GM12878 (cell line): Measurements from ENCODE around the gene SPATA2. TPM values are rescaled to one million over a fixed set of nuclear protein-coding genes. Genes with fewer than 3 reads are reported as not detected.
A peak's percentile ranks its signal among the peaks of the same experiment; 100 is the strongest.

ENCODE experiments used
- ASH2L ChIP-seq: fragments of 300-600, 200-600 bp; sonication (generic); IDR thresholded peaks from 2 replicates; pipeline ENCODE4 v1.6.1; 2017; ENCODE audit warnings: low read depth, mild to moderate bottlenecking, borderline replicate concordance
- BRCA1 ChIP-seq: IDR thresholded peaks from 2 replicates; pipeline ENCODE4 v1.6.1; 2011; ENCODE audit warnings: low read depth, low read length, improper control_type of control experiment
- CREM ChIP-seq: IDR thresholded peaks from 2 replicates; pipeline ENCODE4 v1.6.1; 2014; ENCODE audit warnings: antibody characterized with exemption, low read depth
- FOXK2 ChIP-seq: fragments of 450-650 bp; IDR thresholded peaks from 2 replicates; pipeline ENCODE4 v1.6.1; 2017; ENCODE audit warnings: mild to moderate bottlenecking, moderate library complexity
- HDAC6 ChIP-seq: fragments of 200-600 bp; sonication (generic); IDR thresholded peaks from one replicate; pipeline ENCODE4 v1.8.0; 2017; ENCODE audit warnings: antibody characterized with exemption; ENCODE audit not compliant: unreplicated experiment
- KLF5 ChIP-seq: fragments of 450-650 bp; IDR thresholded peaks from 2 replicates; pipeline ENCODE4 v1.6.1; 2014; ENCODE audit warnings: mild to moderate bottlenecking; ENCODE audit not compliant: partially characterized antibody
- RAD21 ChIP-seq: IDR thresholded peaks from 2 replicates; pipeline ENCODE4 v1.6.1; 2011; ENCODE audit warnings: mild to moderate bottlenecking, low read depth, low read length, moderate library complexity; ENCODE audit not compliant: insufficient read depth
- TAF1 ChIP-seq: IDR thresholded peaks from 2 replicates; pipeline ENCODE4 v1.6.1; 2011; ENCODE audit warnings: mild to moderate bottlenecking, low read depth, low read length, borderline replicate concordance
- TBL1XR1 ChIP-seq: IDR thresholded peaks from 2 replicates; pipeline ENCODE4 v1.6.1; 2012; ENCODE audit warnings: low read depth, low read length, improper control_type of control experiment
- YY1 ChIP-seq: IDR thresholded peaks from 2 replicates; pipeline ENCODE4 v1.6.1; 2011; ENCODE audit warnings: low read depth, mild to moderate bottlenecking, low read length
- polyA plus RNA-seq, 11 experiments: library from polyadenylated mRNA; depleted of rRNA in 4 of 11; unstranded in 6 of 11; stranded (reverse) in 5 of 11; fragments of >200 nt; fragmentation: Nextera tagmentation in 4 of 11; fragmentation: Illumina TruSeq in 1 of 11; extraction: Ambion mirVana in 4 of 11; extraction: Trizol in 1 of 11; gene quantifications; 1 replicate in 1 of 11; 2 replicates in 10 of 11; pipeline versions ENCODE4 v1.2.1 to v1.2.3, GENCODE V29; 2011 to 2016; ENCODE audit warnings: inconsistent platforms in 2 of 11, missing spikeins in 2 of 11, low read depth in 1 of 11
- total RNA-seq, 4 experiments: library from RNA; depleted of rRNA in 3 of 4; stranded (reverse); fragments of >200 nt in 3 of 4; fragmentation: Illumina TruSeq in 1 of 4; extraction: Trizol in 1 of 4; gene quantifications; 2 replicates each; pipeline versions ENCODE4 v1.2.1 to v1.2.3, GENCODE V29; 2013 to 2021
- TF ChIP-seq, protein P1 (sequence below): fragments of 450-650 bp; IDR thresholded peaks from 2 replicates; pipeline ENCODE4 v1.6.1; 2016; ENCODE audit warnings: mild to moderate bottlenecking
- TF ChIP-seq, protein P2 (sequence below): IDR thresholded peaks from 2 replicates; pipeline ENCODE4 v1.6.1; 2012; ENCODE audit warnings: low read length, inconsistent platforms

SPATA2 gene
- total and polyA plus RNA-seq, 10 of the 15 experiments (the other 5 are each of a cell fraction or from before 2014, with no cell fraction given) = 0.93 to 11.7 (median 5.6) TPM

DNA sequence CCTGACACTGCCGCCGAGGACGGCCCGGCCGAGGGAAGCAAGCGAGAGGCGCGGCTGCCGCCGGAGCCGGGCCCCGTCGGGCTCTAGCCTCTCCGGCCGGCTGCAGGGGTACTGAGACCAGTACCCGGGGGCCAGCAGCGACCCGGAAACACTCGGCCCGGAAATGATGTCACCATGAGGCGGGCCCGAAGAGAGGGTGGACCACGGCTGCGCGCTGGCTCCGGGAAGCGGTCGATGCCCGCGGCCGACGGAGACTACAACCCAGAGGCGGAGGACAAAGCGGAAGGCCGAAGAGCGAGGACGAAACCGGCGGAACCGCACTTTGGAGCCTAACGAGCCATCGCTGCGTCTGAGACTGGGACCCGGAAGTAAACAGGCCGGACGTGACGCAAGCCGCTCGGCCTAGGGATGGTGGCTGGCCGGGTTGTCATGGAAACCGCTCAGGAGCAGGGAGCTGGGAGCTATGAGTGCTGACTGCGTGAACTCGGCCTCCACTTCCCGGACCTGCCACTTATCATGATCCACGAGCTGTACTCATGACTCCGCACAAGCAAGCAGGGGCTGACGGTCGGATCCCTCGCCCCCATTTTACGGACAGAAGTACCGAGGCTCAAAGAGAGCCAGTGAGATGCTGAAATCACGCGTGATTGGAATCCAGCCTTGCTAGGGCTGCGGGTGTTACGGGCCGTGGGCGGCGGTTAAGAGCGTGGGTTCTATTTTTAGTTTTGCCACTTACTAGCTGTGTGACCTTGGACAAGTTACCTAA lies at the start of gene SPATA2 (continued):
- TF ChIP-seq, protein P1, sequence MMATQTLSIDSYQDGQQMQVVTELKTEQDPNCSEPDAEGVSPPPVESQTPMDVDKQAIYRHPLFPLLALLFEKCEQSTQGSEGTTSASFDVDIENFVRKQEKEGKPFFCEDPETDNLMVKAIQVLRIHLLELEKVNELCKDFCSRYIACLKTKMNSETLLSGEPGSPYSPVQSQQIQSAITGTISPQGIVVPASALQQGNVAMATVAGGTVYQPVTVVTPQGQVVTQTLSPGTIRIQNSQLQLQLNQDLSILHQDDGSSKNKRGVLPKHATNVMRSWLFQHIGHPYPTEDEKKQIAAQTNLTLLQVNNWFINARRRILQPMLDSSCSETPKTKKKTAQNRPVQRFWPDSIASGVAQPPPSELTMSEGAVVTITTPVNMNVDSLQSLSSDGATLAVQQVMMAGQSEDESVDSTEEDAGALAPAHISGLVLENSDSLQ = peak; percentile 92
- peak; percentile 97 for TF ChIP-seq CREM
- no peak for TF ChIP-seq BRCA1
- peak; percentile 75; the same call in 1 of the 2 replicates for TF ChIP-seq YY1
- peak; percentile 92 for TF ChIP-seq KLF5
- peak; percentile 84; the same call in 1 of the 2 replicates for TF ChIP-seq TAF1
- no peak for TF ChIP-seq TBL1XR1
- no peak for TF ChIP-seq RAD21
- TF ChIP-seq, protein P2, sequence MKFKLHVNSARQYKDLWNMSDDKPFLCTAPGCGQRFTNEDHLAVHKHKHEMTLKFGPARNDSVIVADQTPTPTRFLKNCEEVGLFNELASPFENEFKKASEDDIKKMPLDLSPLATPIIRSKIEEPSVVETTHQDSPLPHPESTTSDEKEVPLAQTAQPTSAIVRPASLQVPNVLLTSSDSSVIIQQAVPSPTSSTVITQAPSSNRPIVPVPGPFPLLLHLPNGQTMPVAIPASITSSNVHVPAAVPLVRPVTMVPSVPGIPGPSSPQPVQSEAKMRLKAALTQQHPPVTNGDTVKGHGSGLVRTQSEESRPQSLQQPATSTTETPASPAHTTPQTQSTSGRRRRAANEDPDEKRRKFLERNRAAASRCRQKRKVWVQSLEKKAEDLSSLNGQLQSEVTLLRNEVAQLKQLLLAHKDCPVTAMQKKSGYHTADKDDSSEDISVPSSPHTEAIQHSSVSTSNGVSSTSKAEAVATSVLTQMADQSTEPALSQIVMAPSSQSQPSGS = no peak
- peak; percentile 61; the same call in 1 of the 2 replicates for TF ChIP-seq ASH2L
- peak; percentile 52; the same call in 1 of the 2 replicates for TF ChIP-seq FOXK2
- TF ChIP-seq HDAC6 = no peak
